CD4-positive, alpha-beta T cell treated with Interleukin-10 for 1 hour (primary cell): Measurements from ENCODE around the gene PSMD9.

ENCODE experiments used
- DNase-seq: peaks from one replicate; pipeline ENCODE4 v3.0.0-alpha.2; 2020

PSMD9 gene

GRCh38 chr12:121957861-121958515, 69.4 kb downstream of the PSMD9 start:
- no peak for DNase-seq

GRCh38 chr12:121958541-121959240, 70.1 kb downstream of the PSMD9 start:
- no peak for DNase-seq

DNA sequence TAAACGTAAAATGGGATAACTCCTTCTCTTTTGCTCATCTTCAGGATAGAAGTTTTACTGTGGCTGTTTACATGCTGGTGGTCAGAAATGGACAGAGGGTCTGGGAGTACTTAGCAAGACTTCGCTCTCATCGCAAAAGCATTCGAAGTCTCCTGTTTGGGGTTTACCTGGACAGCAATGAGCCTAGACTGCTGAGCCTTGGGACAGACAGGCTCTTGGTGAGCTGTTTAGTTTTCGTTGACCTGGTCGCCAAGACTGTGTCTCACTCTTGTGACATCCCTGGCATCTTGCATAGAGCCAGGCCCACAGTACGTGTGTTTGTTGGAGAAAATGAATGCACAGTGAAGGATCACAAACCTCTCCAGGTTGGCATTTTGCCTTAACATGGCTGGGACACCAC, 72.0 kb downstream of the PSMD9 start:
- no peak for DNase-seq

DNA sequence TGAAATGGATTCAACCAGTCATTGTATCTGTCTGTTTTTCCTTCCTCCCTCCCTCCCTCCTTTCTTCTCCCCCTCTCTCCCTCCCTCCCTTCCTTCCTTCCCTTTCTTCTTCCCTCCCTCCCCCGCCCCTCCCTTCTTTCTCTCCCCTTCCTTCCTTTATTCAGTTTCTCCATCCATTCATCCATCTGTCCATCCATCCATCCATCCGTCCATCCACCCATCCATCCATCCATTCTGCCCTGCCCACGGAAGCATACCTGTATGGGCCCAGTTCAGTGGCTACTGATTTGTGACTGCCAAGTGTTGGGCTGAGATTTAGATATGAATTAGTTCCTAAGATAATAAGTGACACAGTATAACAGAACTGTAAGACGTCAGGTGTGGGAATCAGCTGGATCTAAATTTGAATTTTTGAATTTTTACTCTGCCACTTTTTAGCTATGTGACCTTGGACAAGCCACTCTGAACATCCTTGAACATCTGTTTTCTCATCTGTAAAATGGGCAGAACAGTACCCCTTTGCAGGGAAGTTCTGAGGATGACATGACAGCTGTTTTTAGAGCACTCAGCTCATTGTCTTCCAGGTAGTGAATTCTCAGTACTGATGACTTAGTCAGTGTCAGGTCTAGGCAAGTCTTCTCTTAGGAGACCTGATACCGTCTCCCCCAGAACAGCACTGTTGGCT, 72.7 kb downstream of the PSMD9 start:
- no peak for DNase-seq

DNA sequence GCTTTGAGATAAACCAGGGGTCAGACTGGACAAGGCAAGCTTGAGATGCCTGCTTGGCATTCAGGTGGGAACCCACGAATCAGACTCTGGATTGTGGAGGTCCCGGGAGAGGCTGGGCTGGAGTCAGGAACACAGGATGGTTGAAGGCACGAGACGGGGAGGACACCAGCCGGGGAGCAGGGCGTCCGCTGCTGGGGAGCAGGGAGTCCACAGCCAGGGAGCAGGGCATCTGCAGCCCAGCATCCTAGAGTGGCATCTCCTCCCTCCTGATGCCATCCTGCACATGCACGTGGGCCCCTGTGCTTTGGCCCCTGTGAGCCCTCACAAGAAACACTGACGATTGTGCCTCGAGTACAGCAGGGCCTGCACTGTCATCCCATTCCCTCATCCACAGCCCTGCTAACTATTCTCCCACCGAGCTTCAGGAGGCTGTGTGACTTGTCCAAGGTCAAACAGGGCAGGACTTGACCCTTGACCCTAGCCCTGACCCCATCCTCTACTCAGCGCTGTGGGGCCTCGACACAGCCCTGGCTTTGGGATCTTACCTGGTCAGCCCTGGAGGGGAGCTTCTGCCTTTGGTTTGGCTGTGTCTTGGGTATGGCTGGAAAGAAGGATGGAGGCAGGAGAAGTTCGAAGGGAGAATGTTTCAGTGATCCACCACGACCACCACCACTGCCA, 74.9 kb downstream of the PSMD9 start:
- no peak for DNase-seq

- no peak for DNase-seq
These were observed 76.4 kb downstream of the PSMD9 start for GRCh38 chr12:121964813-121965643.

- DNase-seq = no peak
These were observed 78.4 kb downstream of the PSMD9 start for GRCh38 chr12:121966959-121967358.
